ENCODE data around the gene KIAA1755.

KIAA1755 gene

GRCh38 chr20:38165089-38165965 is 95.2 kb downstream of the KIAA1755 start, which contains the start of gene TGM2:
Gene TGM2 (minus strand): TSS chr20:38165270. CDS start chr20:38165198, 72 bp downstream.
- Histone ChIP-seq H2AFZ (ENCODE audit: low read length, unreplicated experiment) (no peak within 1 kb of the TSS), H3K79me2 (ENCODE audit: control insufficient read depth, insufficient read depth, low read length, unreplicated experiment) (no peaks in the 10 kb centered on the region), H3K27ac (ENCODE audit: low read depth, low read length) (no peak within 1 kb of the TSS), H3K36me3 (ENCODE audit: insufficient read depth, low read length) (no peaks in the 10 kb centered on the region), H3K4me3 (ENCODE audit: low read depth, low read length) (peak within 1 kb of the TSS; percentile 42), H3K27me3 (ENCODE audit: insufficient read depth, low read length) (no peaks in the 10 kb centered on the region), H3K4me1 (ENCODE audit: control insufficient read depth, insufficient read depth, low read length, unreplicated experiment) (peaks cover 24% of the 10 kb centered on the region)

GRCh38 chr20:38164624-38165088 is 95.9 kb downstream of the KIAA1755 start:
- no peak overlapping the region for H2AFZ ChIP-seq (ENCODE audit: low read length, unreplicated experiment)
- H3K79me2 ChIP-seq (ENCODE audit: control insufficient read depth, insufficient read depth, low read length, unreplicated experiment), result no peaks in the 10 kb centered on the region
- peak overlapping the region; percentile 42 for H3K4me3 ChIP-seq (ENCODE audit: low read depth, low read length)
- no peaks in the 10 kb centered on the region for H3K36me3 ChIP-seq (ENCODE audit: insufficient read depth, low read length)
- no peak overlapping the region for H3K27ac ChIP-seq (ENCODE audit: low read depth, low read length)
- H3K4me1 ChIP-seq (ENCODE audit: control insufficient read depth, insufficient read depth, low read length, unreplicated experiment), result peaks cover 24% of the 10 kb centered on the region
- H3K27me3 ChIP-seq (ENCODE audit: insufficient read depth, low read length), result no peaks in the 10 kb centered on the region

GRCh38 chr20:38164069-38164468 is 96.5 kb downstream of the KIAA1755 start:
- H3K4me1 ChIP-seq (ENCODE audit: control insufficient read depth, insufficient read depth, low read length, unreplicated experiment), result peaks cover 22% of the 10 kb centered on the region
- H2AFZ ChIP-seq (ENCODE audit: low read length, unreplicated experiment), result no peak overlapping the region
- H3K79me2 ChIP-seq (ENCODE audit: control insufficient read depth, insufficient read depth, low read length, unreplicated experiment), result no peaks in the 10 kb centered on the region
- no peak overlapping the region for H3K27ac ChIP-seq (ENCODE audit: low read depth, low read length)
- H3K27me3 ChIP-seq (ENCODE audit: insufficient read depth, low read length), result no peaks in the 10 kb centered on the region
- H3K4me3 ChIP-seq (ENCODE audit: low read depth, low read length), result no peak overlapping the region
- no peaks in the 10 kb centered on the region for H3K36me3 ChIP-seq (ENCODE audit: insufficient read depth, low read length)

- no peak overlapping the region for H3K27ac ChIP-seq (ENCODE audit: low read depth, low read length)
- no peaks in the 10 kb centered on the region for H3K27me3 ChIP-seq (ENCODE audit: insufficient read depth, low read length)
- no peak overlapping the region for H3K4me3 ChIP-seq (ENCODE audit: low read depth, low read length)
- no peaks in the 10 kb centered on the region for H3K36me3 ChIP-seq (ENCODE audit: insufficient read depth, low read length)
- H3K79me2 ChIP-seq (ENCODE audit: control insufficient read depth, insufficient read depth, low read length, unreplicated experiment), result no peaks in the 10 kb centered on the region
- H3K4me1 ChIP-seq (ENCODE audit: control insufficient read depth, insufficient read depth, low read length, unreplicated experiment), result peaks cover 13% of the 10 kb centered on the region
- no peak overlapping the region for H2AFZ ChIP-seq (ENCODE audit: low read length, unreplicated experiment)
Measured at GRCh38 chr20:38162878-38163875, 97.4 kb downstream of the KIAA1755 start.

- Histone ChIP-seq H3K4me3 (ENCODE audit: low read depth, low read length) (no peak overlapping the region), H3K36me3 (ENCODE audit: insufficient read depth, low read length) (no peaks in the 10 kb centered on the region), H3K27ac (ENCODE audit: low read depth, low read length) (no peak overlapping the region), H2AFZ (ENCODE audit: low read length, unreplicated experiment) (no peak overlapping the region), H3K27me3 (ENCODE audit: insufficient read depth, low read length) (no peaks in the 10 kb centered on the region), H3K4me1 (ENCODE audit: control insufficient read depth, insufficient read depth, low read length, unreplicated experiment) (peaks cover 5% of the 10 kb centered on the region), H3K79me2 (ENCODE audit: control insufficient read depth, insufficient read depth, low read length, unreplicated experiment) (no peaks in the 10 kb centered on the region)
Measured at GRCh38 chr20:38162149-38162548, 98.4 kb downstream of the KIAA1755 start.

- Histone ChIP-seq H3K79me2 (ENCODE audit: control insufficient read depth, insufficient read depth, low read length, unreplicated experiment) (no peaks in the 10 kb centered on the region), H3K27ac (ENCODE audit: low read depth, low read length) (no peak overlapping the region), H3K4me3 (ENCODE audit: low read depth, low read length) (no peak overlapping the region), H3K36me3 (ENCODE audit: insufficient read depth, low read length) (no peaks in the 10 kb centered on the region), H2AFZ (ENCODE audit: low read length, unreplicated experiment) (no peak overlapping the region), H3K27me3 (ENCODE audit: insufficient read depth, low read length) (no peaks in the 10 kb centered on the region), H3K4me1 (ENCODE audit: control insufficient read depth, insufficient read depth, low read length, unreplicated experiment) (peaks cover 5% of the 10 kb centered on the region)
Measured at GRCh38 chr20:38161412-38161774, 99.1 kb downstream of the KIAA1755 start.
